Astrocyte (in vitro differentiated cells and primary cell): ENCODE data around the gene MCF2L. TPM values are rescaled to one million over a fixed set of nuclear protein-coding genes. Genes with fewer than 3 reads are reported as not detected.

ENCODE experiments used
- DNase-seq: peaks from one replicate; pipeline ENCODE4 v3.0.0-alpha.2; 2010; ENCODE audit warnings: low read depth
- FAIRE-seq: peaks from 2 replicates; lab custom pipeline; 2011; peaks lifted over from hg19 to GRCh38; lab: Jason Lieb, UNC
- H2AFZ ChIP-seq: 2 replicates; pipeline ENCODE4 v1.6.0; 2012; ENCODE audit warnings: low read depth, low read length, inconsistent platforms
- H3K27ac ChIP-seq: 2 replicates; pipeline ENCODE4 v1.5.1; 2011; ENCODE audit warnings: low read depth, low read length, inconsistent platforms
- H3K27me3 ChIP-seq: 2 replicates; pipeline ENCODE4 v1.6.0; 2011; ENCODE audit warnings: low read length, inconsistent platforms; ENCODE audit not compliant: insufficient read depth
- H3K36me3 ChIP-seq: 2 replicates; pipeline ENCODE4 v1.5.1; 2011; ENCODE audit warnings: low read length, inconsistent platforms; ENCODE audit not compliant: insufficient read depth
- H3K4me1 ChIP-seq: 2 replicates; pipeline ENCODE4 v1.5.1; 2011; ENCODE audit warnings: low read length, inconsistent platforms; ENCODE audit not compliant: insufficient read depth
- H3K4me2 ChIP-seq: 2 replicates; pipeline ENCODE4 v1.6.0; 2012; ENCODE audit warnings: low read length, inconsistent platforms
- H3K4me3 ChIP-seq: 2 replicates; pipeline ENCODE4 v1.5.1; 2011; ENCODE audit warnings: low read depth, mild to moderate bottlenecking, low read length, inconsistent platforms; ENCODE audit not compliant: insufficient read depth
- H3K79me2 ChIP-seq: 2 replicates; pipeline ENCODE4 v1.6.0; 2012; ENCODE audit warnings: mild to moderate bottlenecking, low read length, inconsistent platforms; ENCODE audit not compliant: insufficient read depth
- H3K9ac ChIP-seq: 2 replicates; pipeline ENCODE4 v1.6.0; 2012; ENCODE audit warnings: mild to moderate bottlenecking, low read length, inconsistent platforms
- H3K9me3 ChIP-seq: 2 replicates; pipeline ENCODE4 v1.5.1; 2012; ENCODE audit warnings: low read depth, mild to moderate bottlenecking, low read length, inconsistent platforms; ENCODE audit not compliant: insufficient read depth
- H4K20me1 ChIP-seq: 2 replicates; pipeline ENCODE4 v1.6.0; 2012; ENCODE audit warnings: low read length, inconsistent platforms; ENCODE audit not compliant: insufficient read depth
- H3K27ac Mint-ChIP-seq: one replicate; pipeline ENCODE4 v1.8.0; 2021; ENCODE audit warnings: mild to moderate bottlenecking, mixed read lengths; ENCODE audit not compliant: unreplicated experiment
- H3K27me3 Mint-ChIP-seq: one replicate; pipeline ENCODE4 v1.8.0; 2021; ENCODE audit warnings: low read depth, mixed read lengths; ENCODE audit not compliant: unreplicated experiment
- H3K36me3 Mint-ChIP-seq: one replicate; pipeline ENCODE4 v1.8.0; 2021; ENCODE audit warnings: low read depth, mixed read lengths; ENCODE audit not compliant: unreplicated experiment
- H3K4me1 Mint-ChIP-seq: one replicate; pipeline ENCODE4 v1.8.0; 2021; ENCODE audit warnings: low read depth, mixed read lengths; ENCODE audit not compliant: unreplicated experiment
- H3K4me3 Mint-ChIP-seq: one replicate; pipeline ENCODE4 v1.8.0; 2021; ENCODE audit warnings: mild to moderate bottlenecking, moderate library complexity, mixed read lengths; ENCODE audit not compliant: unreplicated experiment
- H3K9me3 Mint-ChIP-seq: one replicate; pipeline ENCODE4 v1.8.0; 2021; ENCODE audit warnings: mild to moderate bottlenecking, mixed read lengths; ENCODE audit not compliant: unreplicated experiment
- EZH2 ChIP-seq: IDR thresholded peaks from 2 replicates; pipeline ENCODE4 v1.6.1; 2012; ENCODE audit warnings: mild to moderate bottlenecking, low read length, inconsistent platforms; ENCODE audit not compliant: insufficient read depth
- total RNA-seq: library from RNA; stranded (reverse); gene quantifications from 2 replicates; pipeline ENCODE4 v1.2.1, GENCODE V29; 2021
- TF ChIP-seq, protein P1 (sequence below): IDR thresholded peaks from 2 replicates; pipeline ENCODE4 v1.5.1; 2011; ENCODE audit warnings: low read depth, mild to moderate bottlenecking, inconsistent platforms, low read length, moderate library complexity; ENCODE audit not compliant: insufficient read depth

MCF2L gene
- total RNA-seq, 1 donor from 2014 or later, result 3.4 TPM

DNA sequence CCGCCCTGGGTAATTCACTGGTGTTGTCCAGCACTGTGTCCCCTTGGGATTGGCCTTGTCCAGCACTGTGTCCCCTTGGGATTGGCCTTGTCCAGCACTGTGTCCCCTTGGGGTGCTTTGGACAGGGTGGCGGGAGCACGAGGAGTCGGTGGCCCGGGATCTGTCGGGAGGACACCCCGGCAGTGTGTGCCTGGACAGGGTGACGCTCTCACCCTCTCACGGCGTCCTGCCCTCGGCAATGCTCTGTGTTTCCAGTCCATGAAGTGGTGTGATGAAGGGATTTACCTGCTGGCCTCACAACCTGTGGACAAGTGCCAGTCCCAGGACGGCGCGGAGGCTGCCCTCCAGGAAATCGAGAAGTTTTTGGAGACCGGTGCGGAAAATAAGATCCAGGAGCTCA is 106.7 kb downstream of the MCF2L start:
- peaks cover 3% of the 10 kb centered on the region for H3K27me3 ChIP-seq
- H3K9me3 ChIP-seq, result no peaks in the 10 kb centered on the region
- DNase-seq (no peak), FAIRE-seq (no peak)
- no peaks in the 10 kb centered on the region for H3K36me3 ChIP-seq
- H4K20me1 ChIP-seq, result no peaks in the 10 kb centered on the region
- Mint-ChIP-seq H3K4me1 (no peaks in the 10 kb centered on the region), H3K9me3 (no peaks in the 10 kb centered on the region), H3K27ac (no peak overlapping the region), H3K36me3 (no peaks in the 10 kb centered on the region), H3K27me3 (peaks cover 7% of the 10 kb centered on the region), H3K4me3 (no peak overlapping the region)
- no peak overlapping the region for H3K27ac ChIP-seq
- H3K4me1 ChIP-seq, result no peaks in the 10 kb centered on the region
- H2AFZ ChIP-seq, result no peak overlapping the region
- H3K4me2 ChIP-seq, result no peak overlapping the region
- H3K4me3 ChIP-seq, result no peak overlapping the region
- H3K9ac ChIP-seq, result no peak overlapping the region
- H3K79me2 ChIP-seq, result no peaks in the 10 kb centered on the region
- TF ChIP-seq, protein P1, sequence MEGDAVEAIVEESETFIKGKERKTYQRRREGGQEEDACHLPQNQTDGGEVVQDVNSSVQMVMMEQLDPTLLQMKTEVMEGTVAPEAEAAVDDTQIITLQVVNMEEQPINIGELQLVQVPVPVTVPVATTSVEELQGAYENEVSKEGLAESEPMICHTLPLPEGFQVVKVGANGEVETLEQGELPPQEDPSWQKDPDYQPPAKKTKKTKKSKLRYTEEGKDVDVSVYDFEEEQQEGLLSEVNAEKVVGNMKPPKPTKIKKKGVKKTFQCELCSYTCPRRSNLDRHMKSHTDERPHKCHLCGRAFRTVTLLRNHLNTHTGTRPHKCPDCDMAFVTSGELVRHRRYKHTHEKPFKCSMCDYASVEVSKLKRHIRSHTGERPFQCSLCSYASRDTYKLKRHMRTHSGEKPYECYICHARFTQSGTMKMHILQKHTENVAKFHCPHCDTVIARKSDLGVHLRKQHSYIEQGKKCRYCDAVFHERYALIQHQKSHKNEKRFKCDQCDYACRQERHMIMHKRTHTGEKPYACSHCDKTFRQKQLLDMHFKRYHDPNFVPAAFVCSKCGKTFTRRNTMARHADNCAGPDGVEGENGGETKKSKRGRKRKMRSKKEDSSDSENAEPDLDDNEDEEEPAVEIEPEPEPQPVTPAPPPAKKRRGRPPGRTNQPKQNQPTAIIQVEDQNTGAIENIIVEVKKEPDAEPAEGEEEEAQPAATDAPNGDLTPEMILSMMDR, result no peak

DNA sequence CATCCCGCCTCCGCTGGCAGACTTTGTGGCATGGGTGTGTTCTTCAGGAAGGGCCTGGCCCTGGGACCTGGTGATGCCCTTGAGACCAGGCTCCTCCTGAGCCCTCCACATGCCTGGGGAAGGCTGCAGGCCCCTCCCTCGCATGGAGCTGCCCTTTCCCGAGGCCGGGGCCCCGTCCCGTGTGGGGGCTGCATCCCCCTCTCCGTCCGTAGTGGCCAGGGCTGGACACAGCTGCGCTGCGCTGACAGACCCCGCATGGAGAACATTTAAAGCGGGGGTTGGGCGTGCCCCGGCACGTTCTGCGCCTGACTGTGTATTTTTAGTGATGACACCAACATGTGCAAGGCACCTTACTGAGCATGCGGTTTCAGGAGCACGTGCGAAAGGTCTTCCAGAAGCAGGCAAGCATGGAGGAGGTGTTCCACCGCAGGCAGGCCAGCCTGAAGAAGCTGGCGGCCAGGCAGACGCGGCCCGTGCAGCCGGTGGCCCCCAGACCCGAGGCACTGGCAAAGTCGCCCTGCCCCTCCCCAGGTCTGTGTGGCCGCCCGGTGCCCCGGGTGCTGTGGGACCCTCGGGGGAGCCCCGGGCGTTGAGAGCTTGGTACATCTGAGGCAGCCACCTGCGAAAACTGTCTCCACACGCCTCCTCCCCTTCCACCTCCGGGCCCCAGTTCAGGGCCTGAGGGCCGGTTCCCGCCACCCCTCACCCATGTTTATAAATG is 107.8 kb downstream of the MCF2L start:
- Histone ChIP-seq H3K4me3 (no peak overlapping the region), H3K4me2 (no peak overlapping the region), H2AFZ (no peak overlapping the region), H3K27me3 (peaks cover 3% of the 10 kb centered on the region), H3K36me3 (no peaks in the 10 kb centered on the region), H4K20me1 (no peaks in the 10 kb centered on the region), H3K4me1 (no peaks in the 10 kb centered on the region), H3K9ac (no peak overlapping the region), H3K27ac (no peak overlapping the region), H3K79me2 (no peaks in the 10 kb centered on the region), H3K9me3 (no peaks in the 10 kb centered on the region)
- no peak for DNase-seq
- no peak overlapping the region for H3K4me3 Mint-ChIP-seq
- no peak for FAIRE-seq
- H3K27ac Mint-ChIP-seq, result no peak overlapping the region
- no peak for TF ChIP-seq EZH2
- H3K36me3 Mint-ChIP-seq, result no peaks in the 10 kb centered on the region
- H3K27me3 Mint-ChIP-seq, result peaks cover 9% of the 10 kb centered on the region
- H3K4me1 Mint-ChIP-seq, result no peaks in the 10 kb centered on the region
- no peaks in the 10 kb centered on the region for H3K9me3 Mint-ChIP-seq

DNA sequence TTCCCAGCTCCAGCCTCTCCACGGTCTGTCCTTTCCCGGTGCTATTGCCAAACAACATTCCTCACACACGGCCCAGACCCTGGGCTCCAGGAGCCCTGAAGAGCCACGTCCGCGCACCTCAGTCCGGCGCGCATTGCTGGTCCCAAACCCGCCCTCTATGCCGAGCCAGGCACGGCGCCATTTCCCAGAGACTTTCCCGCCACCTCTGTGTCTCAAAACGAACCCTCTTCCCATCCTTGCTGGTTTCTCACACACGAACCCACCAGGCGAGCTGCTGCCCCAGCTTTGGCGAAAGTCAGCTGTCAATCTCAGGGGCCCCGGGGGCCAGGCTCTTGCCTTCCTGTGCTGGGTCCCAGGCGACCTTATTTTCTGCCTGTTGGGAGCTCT is 108.5 kb downstream of the MCF2L start:
- Histone ChIP-seq H2AFZ (no peak overlapping the region), H3K9me3 (no peaks in the 10 kb centered on the region), H3K27ac (no peak overlapping the region), H3K4me1 (no peaks in the 10 kb centered on the region), H3K36me3 (no peaks in the 10 kb centered on the region), H4K20me1 (no peaks in the 10 kb centered on the region), H3K9ac (no peak overlapping the region), H3K27me3 (no peaks in the 10 kb centered on the region), H3K79me2 (no peaks in the 10 kb centered on the region), H3K4me2 (no peak overlapping the region), H3K4me3 (no peak overlapping the region)
- Mint-ChIP-seq H3K4me3 (no peak overlapping the region), H3K27ac (no peak overlapping the region), H3K9me3 (no peaks in the 10 kb centered on the region), H3K4me1 (no peaks in the 10 kb centered on the region), H3K36me3 (no peaks in the 10 kb centered on the region), H3K27me3 (peaks cover 12% of the 10 kb centered on the region)
- DNase-seq (no peak), FAIRE-seq (no peak)
- TF ChIP-seq, protein P1, result no peak
